ENCODE data around the gene POGLUT2.

- TF ChIP-seq CTCF (IDR thresholded peaks at IDR 0.05; ENCODE audit: low read depth, low read length) (no peak), MAX (IDR thresholded peaks at IDR 0.05; ENCODE audit: low read depth, low read length) (peak; percentile 45; the same call in 1 of the 2 replicates)
These were observed 23.9 kb downstream of the POGLUT2 start for GRCh38 chr13:102774591-102775520.
